G401 (cell line): Measurements from ENCODE around the gene F13A1. TPM values are rescaled to one million over a fixed set of nuclear protein-coding genes. Genes with fewer than 3 reads are reported as not detected.

Experiments
- DNase-seq: peaks from one replicate; pipeline ENCODE4 v3.0.0-alpha.2; 2015; ENCODE audit warnings: low spot score
- in situ Hi-C: cut with HindIII; loops from 2 replicates; pipeline ENCODE4 v1.10.0; 2016; ENCODE audit warnings: low sequenced_read_pairs, mixed read lengths
- total RNA-seq: library from RNA; depleted of rRNA; stranded (reverse); fragments of >200 nt; shearing (Covaris generic); gene quantifications from 2 replicates; pipeline ENCODE4 v1.2.3, GENCODE V29; 2014

The F13A1 gene
- total RNA-seq, 1 experiment from 2014 or later, result not detected

GRCh38 chr6:6148192-6148815 is 172.2 kb downstream of the F13A1 start:
- in situ Hi-C loops, result no loop called here
- peak; percentile 58 for DNase-seq

- peak; percentile 9 for DNase-seq
- in situ Hi-C loops, result no loop called here
These were observed 188.9 kb downstream of the F13A1 start for GRCh38 chr6:6131492-6132109.

GRCh38 chr6:6125495-6125894 is 195.0 kb downstream of the F13A1 start:
- in situ Hi-C loops, result no loop called here
- DNase-seq, result no peak

- in situ Hi-C loops, result no loop called here
- DNase-seq, result no peak
These were observed 196.7 kb downstream of the F13A1 start for GRCh38 chr6:6123803-6124202.

GRCh38 chr6:6121943-6122342 is 198.5 kb downstream of the F13A1 start:
- no peak for DNase-seq
- in situ Hi-C loops, result no loop called here

GRCh38 chr6:6105472-6106036 is 214.9 kb downstream of the F13A1 start:
- DNase-seq, result no peak
- in situ Hi-C loops, result no loop called here
